ENCODE data around the gene KIAA0513.

KIAA0513 gene

DNA sequence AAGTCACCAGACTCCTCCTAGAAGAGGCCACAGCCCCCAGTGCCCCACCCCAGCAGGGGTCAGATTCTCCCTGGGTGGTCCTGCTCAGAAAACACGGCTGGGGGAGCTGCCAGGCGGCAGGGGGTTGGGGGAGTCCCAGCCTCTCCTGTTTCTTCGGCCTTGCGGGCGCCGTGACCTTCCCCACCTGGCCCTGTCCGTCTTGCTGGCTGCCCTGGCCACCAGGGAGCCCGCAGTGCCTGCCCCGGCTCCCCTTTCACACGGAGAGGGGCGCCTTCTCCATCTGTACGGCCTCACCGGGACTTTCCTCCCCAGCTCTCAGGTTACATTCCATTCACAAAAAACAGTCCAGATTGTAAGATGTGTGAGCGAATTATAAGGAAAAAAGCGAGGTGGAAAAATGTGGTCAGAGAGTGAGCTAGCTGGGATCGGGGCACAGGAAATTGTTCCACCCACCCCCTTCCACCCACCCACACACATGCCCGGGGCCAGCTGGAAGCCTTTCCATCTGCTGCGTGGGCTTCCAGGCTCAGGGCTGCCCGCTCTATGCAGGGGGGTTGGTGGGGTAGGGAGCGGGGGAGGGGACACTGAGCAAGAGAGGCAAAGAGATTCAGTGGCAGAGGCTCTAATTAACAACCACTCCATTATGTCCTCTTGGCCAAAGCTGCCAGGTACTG is 99.2 kb downstream of the KIAA0513 start:
- no peak for DNase-seq
- no peak overlapping the region for H3K27ac ChIP-seq (ENCODE audit: low read length)
- H3K9me3 ChIP-seq (ENCODE audit: insufficient read depth, low read length, severe bottlenecking): no peaks in the 10 kb centered on the region
- no peak overlapping the region for H3K4me2 ChIP-seq (ENCODE audit: insufficient read depth, low read length)
- no peak for ATAC-seq (ENCODE audit: insufficient read depth, low read depth)
- TF ChIP-seq CTCF (IDR thresholded peaks at IDR 0.05; ENCODE audit: borderline replicate concordance, extremely low read depth, low read length, poor library complexity, severe bottlenecking) (no peak), EZH2 (IDR thresholded peaks at IDR 0.05; ENCODE audit: borderline replicate concordance, low read depth, low read length, severe bottlenecking) (no peak)
- H4K20me1 ChIP-seq (ENCODE audit: insufficient read depth, low read length): no peaks in the 10 kb centered on the region
- no peak overlapping the region for H2AFZ ChIP-seq (ENCODE audit: low read depth, low read length)
- H3K9ac ChIP-seq (ENCODE audit: low read depth, low read length): no peak overlapping the region
- H3K4me1 ChIP-seq (ENCODE audit: insufficient read depth, low read length): no peaks in the 10 kb centered on the region
- H3K79me2 ChIP-seq (ENCODE audit: insufficient read depth, low read length): no peaks in the 10 kb centered on the region
- H3K4me3 ChIP-seq (ENCODE audit: low read depth in 1 of 2, low read length in 2 of 2): no peak overlapping the region
- H3K36me3 ChIP-seq (ENCODE audit: insufficient read depth, low read length): no peaks in the 10 kb centered on the region
- peaks cover 4% of the 10 kb centered on the region for H3K27me3 ChIP-seq (ENCODE audit: insufficient read depth, low read length, poor library complexity)

- Histone ChIP-seq H3K36me3 (ENCODE audit: insufficient read depth, low read length) (no peaks in the 10 kb centered on the region), H3K4me3 (ENCODE audit: low read depth in 1 of 2, low read length in 2 of 2) (no peak overlapping the region), H4K20me1 (ENCODE audit: insufficient read depth, low read length) (no peaks in the 10 kb centered on the region), H3K27ac (ENCODE audit: low read length) (no peak overlapping the region), H3K4me2 (ENCODE audit: insufficient read depth, low read length) (no peak overlapping the region), H2AFZ (ENCODE audit: low read depth, low read length) (no peak overlapping the region), H3K9ac (ENCODE audit: low read depth, low read length) (no peak overlapping the region), H3K27me3 (ENCODE audit: insufficient read depth, low read length, poor library complexity) (peaks cover 4% of the 10 kb centered on the region), H3K9me3 (ENCODE audit: insufficient read depth, low read length, severe bottlenecking) (no peaks in the 10 kb centered on the region), H3K4me1 (ENCODE audit: insufficient read depth, low read length) (no peaks in the 10 kb centered on the region), H3K79me2 (ENCODE audit: insufficient read depth, low read length) (no peaks in the 10 kb centered on the region)
- no peak for TF ChIP-seq CTCF (IDR thresholded peaks at IDR 0.05; ENCODE audit: borderline replicate concordance, extremely low read depth, low read length, poor library complexity, severe bottlenecking)
- no peak for TF ChIP-seq EZH2 (IDR thresholded peaks at IDR 0.05; ENCODE audit: borderline replicate concordance, low read depth, low read length, severe bottlenecking)
- ATAC-seq (ENCODE audit: insufficient read depth, low read depth) (no peak), DNase-seq (no peak)
Measured at GRCh38 chr16:85127379-85127723, 99.8 kb downstream of the KIAA0513 start.

DNA sequence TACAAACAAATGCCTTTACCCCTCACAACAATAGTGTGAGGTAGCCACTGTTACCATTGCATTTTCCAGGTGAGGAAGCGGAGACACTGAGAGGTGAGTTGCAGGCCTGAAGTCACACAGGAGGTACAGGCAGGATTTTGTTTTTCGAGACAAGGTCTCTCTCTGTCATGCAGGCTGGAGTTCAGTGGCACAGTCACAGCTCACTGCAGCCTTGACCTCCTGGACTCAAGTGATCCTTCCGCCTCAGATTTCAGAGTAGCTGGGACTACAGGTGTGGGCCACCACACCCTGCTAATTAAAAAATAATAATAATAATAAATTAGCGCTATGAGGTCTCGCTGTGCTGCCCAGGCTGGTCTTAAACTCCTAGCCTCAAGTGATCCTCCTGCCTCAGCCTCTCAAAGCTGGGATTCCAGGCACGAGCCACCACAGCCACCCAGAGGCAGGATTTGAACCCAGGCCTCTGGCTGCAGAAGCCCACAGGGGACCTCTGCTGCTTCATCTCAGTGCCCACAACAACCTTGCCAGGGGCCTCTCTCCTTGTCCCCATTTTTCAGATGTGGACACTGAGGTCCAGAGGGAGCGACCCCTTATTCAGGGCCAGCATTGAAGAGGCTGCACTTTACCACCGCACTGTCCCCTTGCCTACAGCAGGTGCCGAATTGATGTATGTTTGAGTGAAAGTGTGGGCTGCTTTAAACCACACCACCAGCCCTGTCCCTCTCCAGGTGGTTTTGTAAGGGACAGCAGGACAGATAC is 100.7 kb downstream of the KIAA0513 start:
- H2AFZ ChIP-seq (ENCODE audit: low read depth, low read length): no peak overlapping the region
- H3K4me2 ChIP-seq (ENCODE audit: insufficient read depth, low read length): no peak overlapping the region

More for the DNA sequence above, 100.7 kb downstream of the KIAA0513 start:
- Histone ChIP-seq H3K36me3 (ENCODE audit: insufficient read depth, low read length) (no peaks in the 10 kb centered on the region), H3K27me3 (ENCODE audit: insufficient read depth, low read length, poor library complexity) (peaks cover 4% of the 10 kb centered on the region), H3K9ac (ENCODE audit: low read depth, low read length) (no peak overlapping the region), H3K9me3 (ENCODE audit: insufficient read depth, low read length, severe bottlenecking) (no peaks in the 10 kb centered on the region), H3K79me2 (ENCODE audit: insufficient read depth, low read length) (no peaks in the 10 kb centered on the region), H3K4me3 (ENCODE audit: low read depth in 1 of 2, low read length in 2 of 2) (no peak overlapping the region), H4K20me1 (ENCODE audit: insufficient read depth, low read length) (no peaks in the 10 kb centered on the region), H3K4me1 (ENCODE audit: insufficient read depth, low read length) (no peaks in the 10 kb centered on the region), H3K27ac (ENCODE audit: low read length) (no peak overlapping the region)
- TF ChIP-seq EZH2 (IDR thresholded peaks at IDR 0.05; ENCODE audit: borderline replicate concordance, low read depth, low read length, severe bottlenecking) (no peak), CTCF (IDR thresholded peaks at IDR 0.05; ENCODE audit: borderline replicate concordance, extremely low read depth, low read length, poor library complexity, severe bottlenecking) (no peak)
- DNase-seq (no peak), ATAC-seq (ENCODE audit: insufficient read depth, low read depth) (no peak)

All from DND-41 (cell line).